DMS114 treated with DMSO at 0.1 percent for 48 hours (cell line): ENCODE data around the gene RTRAF.
A peak's percentile ranks its signal among the peaks of the same experiment; 100 is the strongest.

Experiments used
- DNase-seq: peaks from one replicate; lab custom pipeline; 2025; ENCODE audit not compliant: unreplicated experiment; lab: John Stamatoyannopoulos, UW

Gene RTRAF

GRCh38 chr14:51989293-51990234 is at the start of gene RTRAF:
Gene RTRAF (plus strand): TSS chr14:51989546. CDS start chr14:51989640, 94 bp downstream.
- peak; percentile 81 for DNase-seq

GRCh38 chr14:51939755-51940301 is 49.5 kb upstream of the RTRAF start:
- DNase-seq, result no peak

GRCh38 chr14:51942971-51943370 is 46.4 kb upstream of the RTRAF start:
- no peak for DNase-seq

GRCh38 chr14:51950007-51950406 is 39.3 kb upstream of the RTRAF start:
- no peak for DNase-seq

- DNase-seq, result no peak
These were observed 37.7 kb upstream of the RTRAF start for GRCh38 chr14:51951656-51952055.

- DNase-seq, result no peak
These were observed 35.3 kb upstream of the RTRAF start for GRCh38 chr14:51954031-51954430.

- DNase-seq, result no peak
These were observed 34.7 kb upstream of the RTRAF start for GRCh38 chr14:51954657-51955056.

- DNase-seq, result no peak
These were observed 31.4 kb upstream of the RTRAF start for GRCh38 chr14:51957950-51958349.

- no peak for DNase-seq
These were observed 29.4 kb upstream of the RTRAF start for GRCh38 chr14:51959928-51960327.

GRCh38 chr14:51960866-51961265 is 28.5 kb upstream of the RTRAF start:
- DNase-seq, result no peak

GRCh38 chr14:51962711-51963110 is 26.6 kb upstream of the RTRAF start:
- no peak for DNase-seq

GRCh38 chr14:51963286-51963685 is 26.1 kb upstream of the RTRAF start:
- no peak for DNase-seq

GRCh38 chr14:51967521-51967920 is 21.8 kb upstream of the RTRAF start:
- no peak for DNase-seq

GRCh38 chr14:51969852-51970540 is 19.4 kb upstream of the RTRAF start:
- DNase-seq, result no peak

GRCh38 chr14:51972566-51972965 is 16.8 kb upstream of the RTRAF start:
- DNase-seq, result no peak

GRCh38 chr14:51977075-51977474 is 12.3 kb upstream of the RTRAF start:
- DNase-seq, result no peak

GRCh38 chr14:51978681-51979085 is 10.7 kb upstream of the RTRAF start:
- DNase-seq, result no peak

- DNase-seq, result peak; percentile 36
These were observed 10.1 kb upstream of the RTRAF start for GRCh38 chr14:51979088-51979709.

GRCh38 chr14:51981218-51981854 is 8.0 kb upstream of the RTRAF start:
- no peak for DNase-seq

- DNase-seq, result no peak
These were observed 1.1 kb upstream of the RTRAF start for GRCh38 chr14:51988221-51988620.

GRCh38 chr14:51990488-51990887 is 1.1 kb downstream of the RTRAF start:
- no peak for DNase-seq
